ENCODE data around the gene PDCD4. TPM values are rescaled to one million over a fixed set of nuclear protein-coding genes. Genes with fewer than 3 reads are reported as not detected.

Gene PDCD4
- total and polyA plus RNA-seq, 9 of the 15 experiments (the other 6 are each of a cell fraction or from before 2014, with no cell fraction given): 12.9 to 44.1 (median 33.7) TPM

GRCh38 chr10:110845192-110845755 is 26.5 kb upstream of the PDCD4 start (continued):
- no peak for TF ChIP-seq HMG20B (CRISPR knock-in tag; IDR thresholded peaks at IDR 0.05)
- TF ChIP-seq ZNF239 (CRISPR knock-in tag; IDR thresholded peaks at IDR 0.05): no peak
- no peak for TF ChIP-seq ZNF408 (CRISPR knock-in tag; IDR thresholded peaks at IDR 0.05; ENCODE audit: low read depth)
- TF ChIP-seq FOXA1 (IDR thresholded peaks at IDR 0.05; ENCODE audit: borderline replicate concordance): no peak
- TF ChIP-seq, protein P1, sequence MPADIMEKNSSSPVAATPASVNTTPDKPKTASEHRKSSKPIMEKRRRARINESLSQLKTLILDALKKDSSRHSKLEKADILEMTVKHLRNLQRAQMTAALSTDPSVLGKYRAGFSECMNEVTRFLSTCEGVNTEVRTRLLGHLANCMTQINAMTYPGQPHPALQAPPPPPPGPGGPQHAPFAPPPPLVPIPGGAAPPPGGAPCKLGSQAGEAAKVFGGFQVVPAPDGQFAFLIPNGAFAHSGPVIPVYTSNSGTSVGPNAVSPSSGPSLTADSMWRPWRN (IDR thresholded peaks at IDR 0.05; ENCODE audit: low read depth): no peak
- no peak for TF ChIP-seq SRF (CRISPR knock-in tag; IDR thresholded peaks at IDR 0.05)
- TF ChIP-seq GABPB2 (CRISPR knock-in tag; conservative IDR thresholded peaks at IDR 0.05): no peak

GRCh38 chr10:110845756-110846620 is 25.7 kb upstream of the PDCD4 start:
- no peak for ATAC-seq
- POLR2A ChIA-PET: interaction anchor here (0.8 to 1.0 kb wide), 3 partner anchors 9 to 25 kb away, joined by 4 to 6 read pairs (median 4); partner anchors contain the start of gene PDCD4
- Histone ChIP-seq H3K36me3 (ENCODE audit: control insufficient read depth, insufficient read depth, low read length) (no peaks in the 10 kb centered on the region; the same call in 2 of the 3 replicates), H3K79me2 (ENCODE audit: control insufficient read depth, insufficient read depth, low read length) (no peaks in the 10 kb centered on the region), H3K4me1 (replicated peaks in 1 of 2; ENCODE audit: control insufficient read depth in 2 of 2, insufficient read depth in 2 of 2, low read length in 2 of 2) (peaks cover 0 to 6% of the 10 kb centered on the region in 2 experiments; a peak in 1 of 5 replicates), H3K27ac (ENCODE audit: extremely low read depth, low read depth, low read length) (no peak overlapping the region), H3K9ac (ENCODE audit: insufficient read depth in 1 of 2, low read depth in 2 of 2, low read length in 2 of 2) (no peak overlapping the region), H3K4me3 (no peak overlapping the region), H3K9me1 (ENCODE audit: control insufficient read depth, insufficient read depth, low read length) (no peaks in the 10 kb centered on the region), H2AFZ (ENCODE audit: low read depth, low read length) (no peak overlapping the region), H3K9me3 (replicated peaks; ENCODE audit: control insufficient read depth, insufficient read depth, low read depth, low read length) (no peaks in the 10 kb centered on the region), H4K20me1 (replicated peaks; ENCODE audit: control insufficient read depth, insufficient read depth, low read length) (no peaks in the 10 kb centered on the region), H3K4me2 (ENCODE audit: insufficient read depth, low read length) (no peak overlapping the region), H3K27me3 (ENCODE audit: control insufficient read depth in 2 of 2, insufficient read depth in 2 of 2, low read length in 2 of 2) (no peaks in the 10 kb centered on the region)
- in situ Hi-C loops (cut with MboI): no loop called here
- no peak for DNase-seq (ENCODE audit: extremely low read depth in 1 of 4, low spot score in 3 of 4)
- 13% methylated on average over 2 of the region's 3 CpGs for WGBS (ENCODE audit: insufficient coverage, low coverage, missing lambda C conversion rate)
- CTCF ChIA-PET (ENCODE audit: low intra/inter-chr PET ratio): no interaction called here
- BruUV-seq (replicated peaks): no TSS peak
- FAIRE-seq: no peak
- intact Hi-C loops (cut with micrococcal nuclease): no loop called here
- TF ChIP-seq ZNF583 (CRISPR knock-in tag; IDR thresholded peaks at IDR 0.05): no peak
- no peak for TF ChIP-seq GMEB1 (CRISPR knock-in tag; IDR thresholded peaks at IDR 0.05)
- no peak for TF ChIP-seq CBX8 (IDR thresholded peaks at IDR 0.05; ENCODE audit: borderline replicate concordance, extremely low read depth, low read depth, low read length, poor library complexity, severe bottlenecking)
- no peak for TF ChIP-seq HNRNPUL1 (IDR thresholded peaks at IDR 0.05; ENCODE audit: low read length)
- TF ChIP-seq ZNF217 (CRISPR knock-in tag; IDR thresholded peaks at IDR 0.05): no peak
- no peak for TF ChIP-seq CCAR2 (IDR thresholded peaks at IDR 0.05; ENCODE audit: low read depth, low read length)
- TF ChIP-seq, protein P2, sequence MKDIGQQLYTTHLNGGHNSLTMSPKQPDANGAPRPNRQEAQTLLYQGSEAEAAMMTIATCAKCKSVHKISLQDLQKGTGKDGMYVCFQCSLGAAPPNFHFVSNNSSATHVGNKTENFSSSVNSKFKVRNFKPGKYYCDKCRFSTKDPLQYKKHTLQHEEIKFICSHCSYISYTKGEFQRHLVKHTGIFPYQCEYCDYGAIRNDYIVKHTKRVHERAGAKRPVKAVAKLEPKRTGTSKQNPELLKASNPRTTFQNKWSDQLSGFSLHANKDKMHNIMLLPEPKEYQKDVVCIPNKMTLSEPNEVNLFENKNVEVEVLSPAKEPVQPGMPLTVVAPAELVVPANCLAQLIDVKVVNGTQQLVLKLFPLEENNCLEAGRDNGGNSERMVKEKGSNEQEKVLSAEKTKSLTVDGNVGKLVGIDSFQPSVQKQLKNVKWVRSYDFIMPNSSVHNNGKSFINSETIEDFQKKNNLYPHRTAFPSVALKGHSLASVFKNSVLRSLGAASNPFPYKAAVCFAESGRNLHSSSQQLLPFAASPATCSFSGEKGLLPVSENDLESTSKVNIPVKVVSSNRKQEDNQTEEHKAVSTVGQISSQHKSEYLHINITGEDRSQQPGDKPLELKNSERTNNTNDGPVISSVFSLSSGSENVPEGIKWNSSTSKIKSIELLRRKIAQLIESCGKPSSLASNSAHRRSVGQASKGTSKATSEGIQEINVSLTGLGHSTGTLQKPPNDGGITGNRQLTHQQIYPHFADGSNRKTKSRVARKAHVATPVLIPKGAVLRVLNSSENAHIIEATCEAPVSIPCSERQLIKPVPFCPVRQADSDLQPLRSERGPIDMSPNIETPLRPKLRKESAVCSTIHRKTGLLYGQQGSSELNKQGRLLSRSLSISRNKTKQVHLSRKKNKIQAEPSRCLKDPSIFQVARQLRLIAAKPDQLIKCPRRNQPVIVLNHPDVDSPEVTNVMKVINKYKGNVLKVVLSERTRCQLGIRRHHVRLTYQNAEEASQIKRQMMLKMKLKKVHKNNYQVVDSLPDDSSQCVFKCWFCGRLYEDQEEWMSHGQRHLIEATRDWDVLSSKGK (CRISPR knock-in tag; IDR thresholded peaks at IDR 0.05): no peak
